H1 (cell line): ENCODE data around the gene UCHL1. TPM values are rescaled to one million over a fixed set of nuclear protein-coding genes. Genes with fewer than 3 reads are reported as not detected.

Experiments
- ASH2L ChIP-seq: fragments of 200-600, 300-600 bp; sonication (generic); IDR thresholded peaks from one replicate; pipeline ENCODE4 v1.7.1; 2017; ENCODE audit warnings: low read length
- BCL11A ChIP-seq, 2 experiments: IDR thresholded peaks; one replicate each; pipeline ENCODE4 v1.6.1; 2011; ENCODE audit warnings: low read depth in 2 of 2, low read length in 2 of 2, mild to moderate bottlenecking in 2 of 2
- CTBP2 ChIP-seq: IDR thresholded peaks from 2 replicates; pipeline ENCODE4 v1.7.0; 2011; ENCODE audit warnings: borderline replicate concordance, mild to moderate bottlenecking, moderate library complexity, mixed read lengths, low read length; ENCODE audit not compliant: insufficient read depth, insufficient read length
- EGR1 ChIP-seq: IDR thresholded peaks from 2 replicates; pipeline ENCODE4 v1.6.1; 2011; ENCODE audit warnings: low read depth, low read length, borderline replicate concordance
- KDM4A ChIP-seq: IDR thresholded peaks from one replicate; pipeline ENCODE4 v1.7.1; 2012; ENCODE audit warnings: low read depth, mild to moderate bottlenecking, moderate library complexity, low read length, inconsistent platforms; ENCODE audit not compliant: severe bottlenecking
- PHF8 ChIP-seq: fragments of 200-600 bp; sonication (generic); conservative IDR thresholded peaks from 2 replicates; pipeline ENCODE4 v1.7.1; 2012; ENCODE audit warnings: low read depth, mild to moderate bottlenecking, inconsistent platforms, low read length, moderate library complexity
- POLR2A ChIP-seq, 2 experiments: IDR thresholded peaks; 1 replicate in 1 of 2; 2 replicates in 1 of 2; pipeline ENCODE4 v1.6.1; 2011; ENCODE audit warnings: low read depth in 2 of 2, low read length in 2 of 2, mild to moderate bottlenecking in 2 of 2; ENCODE audit errors: control extremely low read depth in 1 of 2
- SP2 ChIP-seq: IDR thresholded peaks from 2 replicates; pipeline ENCODE4 v1.6.1; 2012; ENCODE audit warnings: mild to moderate bottlenecking, low read length, inconsistent platforms
- SUZ12 ChIP-seq: fragments of 200-600 bp; sonication (generic); IDR thresholded peaks from 2 replicates; pipeline ENCODE4 v1.6.1; 2012; ENCODE audit warnings: mild to moderate bottlenecking, inconsistent platforms, low read length, moderate library complexity, mixed read lengths
- YY1 ChIP-seq: IDR thresholded peaks from 2 replicates; pipeline ENCODE4 v1.6.1; 2011; ENCODE audit warnings: low read depth, mild to moderate bottlenecking, low read length
- polyA plus RNA-seq, 7 experiments: library from polyadenylated mRNA; depleted of rRNA in 3 of 7; stranded (reverse) in 5 of 7; unstranded in 2 of 7; fragments of >200 nt in 5 of 7; fragments of 200-250 nt in 2 of 7; gene quantifications; 1 replicate in 5 of 7; 2 replicates in 1 of 7; 4 replicates in 1 of 7; pipeline versions ENCODE4 v1.2.1 to v1.2.3, GENCODE V29; 2011 to 2013; ENCODE audit warnings: missing spikeins in 2 of 7, mixed read lengths in 2 of 7
- total RNA-seq: library from RNA; stranded (reverse); fragmentation: NEBNext Ultra II Directional; extraction: Animal tissue kit (Norgen Biotek cat#: 25700); gene quantifications from 2 replicates; pipeline ENCODE4 v1.2.1, GENCODE V29; 2021

Gene UCHL1
- total and polyA plus RNA-seq, 2 of the 8 experiments (the other 6 are each of a cell fraction or from before 2014, with no cell fraction given): 781 to 1,717 TPM

DNA sequence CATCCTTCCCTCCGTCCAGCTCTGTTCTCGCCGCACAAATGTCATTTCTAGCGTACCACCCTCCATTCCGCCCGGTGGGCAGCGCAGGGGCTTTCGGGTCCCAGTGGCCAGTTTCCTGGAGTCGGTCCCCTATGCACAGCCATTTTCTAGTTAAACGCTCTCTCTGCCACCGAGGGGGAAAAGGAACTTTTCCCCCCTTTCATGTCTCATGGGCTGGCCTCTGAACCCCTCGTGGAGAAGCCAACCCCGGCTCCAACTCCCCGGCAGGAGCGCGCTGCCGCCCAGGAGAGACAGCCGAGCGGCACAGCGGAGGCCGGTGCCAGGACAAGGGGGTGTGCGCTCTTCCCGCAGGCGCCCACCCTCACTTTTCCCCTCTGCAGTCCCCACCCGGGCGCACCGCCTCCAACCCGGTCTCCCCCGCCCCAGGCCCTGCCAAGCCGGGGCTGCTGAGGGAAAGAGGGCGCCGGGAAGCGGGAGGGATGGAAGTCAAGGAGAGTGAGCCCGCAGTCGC lies 43.0 kb upstream of the UCHL1 start (continued):
- TF ChIP-seq SP2: no peak
- TF ChIP-seq POLR2A (IDR thresholded peaks at IDR 0.05; ENCODE audit: control extremely low read depth in 1 of 2, low read depth in 2 of 2, low read length in 2 of 2): no peak
- TF ChIP-seq PHF8: no peak
- TF ChIP-seq EGR1: no peak
- no peak for TF ChIP-seq KDM4A
- TF ChIP-seq ASH2L: peak; percentile 60
- TF ChIP-seq SUZ12: no peak
- TF ChIP-seq BCL11A (IDR thresholded peaks at IDR 0.05; ENCODE audit: low read depth in 2 of 2, low read length in 2 of 2): no peak
- no peak for TF ChIP-seq CTBP2
- no peak for TF ChIP-seq YY1
